Skeletal muscle tissue (tissue), 4 donors: ENCODE results near the gene HCN4. TPM values are rescaled to one million over a fixed set of nuclear protein-coding genes. Genes with fewer than 3 reads are reported as not detected.

Experiments used
- H3K27ac ChIP-seq: one replicate; pipeline ENCODE4 v1.7.0; 2013; ENCODE audit warnings: mild to moderate bottlenecking, low read depth, low read length, inconsistent platforms
- H3K27me3 ChIP-seq, 3 donors: one replicate each; pipeline ENCODE4 v1.7.0; 2013; ENCODE audit warnings: low read length in 3 of 3; ENCODE audit not compliant: control insufficient read depth in 3 of 3, insufficient read depth in 3 of 3
- H3K36me3 ChIP-seq, 3 donors: one replicate each; pipeline ENCODE4 v1.7.0; 2013; ENCODE audit warnings: low read length in 3 of 3; ENCODE audit not compliant: control insufficient read depth in 3 of 3, insufficient read depth in 3 of 3
- H3K4me1 ChIP-seq, 3 donors: one replicate each; pipeline ENCODE4 v1.7.0; 2013; ENCODE audit warnings: low read length in 3 of 3, mild to moderate bottlenecking in 3 of 3; ENCODE audit not compliant: control insufficient read depth in 3 of 3, insufficient read depth in 3 of 3
- H3K4me3 ChIP-seq, 3 donors: one replicate each; pipeline ENCODE4 v1.7.0; 2013; ENCODE audit warnings: low read length in 3 of 3
- H3K9ac ChIP-seq, 3 donors: one replicate each; pipeline ENCODE4 v1.7.0; 2013; ENCODE audit warnings: low read length in 3 of 3, mild to moderate bottlenecking in 3 of 3, moderate library complexity in 2 of 3, low read depth in 1 of 3
- H3K9me3 ChIP-seq, 3 donors: one replicate each; pipeline ENCODE4 v1.7.0; 2013; ENCODE audit warnings: low read length in 3 of 3; ENCODE audit not compliant: control insufficient read depth in 3 of 3
- total RNA-seq: library from RNA; depleted of rRNA; stranded (reverse); fragments of >200 nt; gene quantifications from one replicate; pipeline ENCODE4 v1.2.3, GENCODE V29; 2014
- donor health status: Osteomylitis.

The HCN4 gene
- total RNA-seq, 1 donor from 2014 or later = under 0.01 TPM

DNA sequence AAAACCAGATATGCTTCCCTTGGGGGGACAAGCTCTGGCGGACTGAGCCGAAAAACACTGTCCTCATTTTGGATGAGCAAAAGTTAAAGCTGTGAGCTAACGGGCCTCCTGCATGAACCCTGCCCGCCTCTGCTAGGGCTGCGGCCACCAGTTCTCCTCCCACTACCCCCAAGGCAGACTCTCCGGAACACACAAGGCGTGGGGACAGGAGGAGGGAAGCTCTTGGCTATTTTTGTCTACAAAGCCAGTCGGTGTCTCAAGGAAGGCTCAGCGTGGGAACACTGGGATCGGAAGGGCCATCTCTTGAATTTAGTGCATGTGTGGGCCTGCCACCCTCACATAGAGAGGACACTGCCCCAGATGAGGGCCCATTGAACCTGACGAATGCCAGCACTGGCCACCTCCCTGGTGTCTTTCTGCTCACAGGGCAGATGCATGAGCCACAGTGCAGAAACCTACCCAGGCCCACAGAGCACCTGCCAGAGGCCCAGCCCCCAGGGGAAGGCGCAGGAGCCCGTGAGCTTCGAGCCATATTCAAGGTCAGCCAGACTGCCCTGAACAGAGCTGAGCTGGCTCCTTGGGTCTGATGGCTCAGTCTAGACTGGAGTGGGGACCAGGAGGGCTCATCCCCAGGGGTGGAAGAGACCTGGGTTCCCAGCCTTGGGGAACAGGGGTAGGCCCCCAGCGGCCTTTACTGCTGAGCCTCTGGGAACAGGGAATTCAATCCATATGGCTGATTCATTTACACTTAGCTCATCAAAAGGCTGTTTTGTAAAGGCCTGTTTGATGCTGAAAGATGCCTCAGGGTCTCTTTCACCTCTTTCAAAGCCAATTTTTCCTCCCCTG is 38.3 kb downstream of the HCN4 start:
- no peak overlapping the region for H3K9ac ChIP-seq
- H3K9me3 ChIP-seq = no peaks in the 10 kb centered on the region
- H3K4me3 ChIP-seq = no peak overlapping the region
- H3K27me3 ChIP-seq = peaks cover 6 to 10% (median 9%) of the 10 kb centered on the region in 3 donors
- H3K27ac ChIP-seq = no peak overlapping the region
- no peaks in the 10 kb centered on the region for H3K36me3 ChIP-seq
- peaks cover 0 to 3% (median 0%) of the 10 kb centered on the region in 3 donors for H3K4me1 ChIP-seq

- no peaks in the 10 kb centered on the region for H3K36me3 ChIP-seq
- H3K27me3 ChIP-seq = peaks cover 12 to 17% (median 15%) of the 10 kb centered on the region in 3 donors
- no peak overlapping the region for H3K4me3 ChIP-seq
- H3K9me3 ChIP-seq = no peaks in the 10 kb centered on the region
- H3K9ac ChIP-seq = no peak overlapping the region
- H3K27ac ChIP-seq = no peak overlapping the region
- H3K4me1 ChIP-seq = peaks cover 0 to 3% (median 0%) of the 10 kb centered on the region in 3 donors
Observed at GRCh38 chr15:73329501-73330200, 39.1 kb downstream of the HCN4 start.

- peaks cover 17 to 20% (median 20%) of the 10 kb centered on the region in 3 donors for H3K27me3 ChIP-seq
- H3K4me3 ChIP-seq = no peak overlapping the region
- no peak overlapping the region for H3K9ac ChIP-seq
- H3K4me1 ChIP-seq = peaks cover 0 to 3% (median 0%) of the 10 kb centered on the region in 3 donors
- H3K36me3 ChIP-seq = no peaks in the 10 kb centered on the region
- no peaks in the 10 kb centered on the region for H3K9me3 ChIP-seq
- no peak overlapping the region for H3K27ac ChIP-seq
Observed at GRCh38 chr15:73328981-73329380, 39.8 kb downstream of the HCN4 start.

- H3K27ac ChIP-seq = no peak overlapping the region
- H3K9ac ChIP-seq = no peak overlapping the region
- H3K27me3 ChIP-seq = peaks cover 17 to 20% (median 18%) of the 10 kb centered on the region in 3 donors
- no peaks in the 10 kb centered on the region for H3K36me3 ChIP-seq
- no peaks in the 10 kb centered on the region for H3K9me3 ChIP-seq
- H3K4me3 ChIP-seq = no peak overlapping the region
- peaks cover 0 to 3% (median 0%) of the 10 kb centered on the region in 3 donors for H3K4me1 ChIP-seq
Observed at GRCh38 chr15:73328149-73328820, 40.5 kb downstream of the HCN4 start.

DNA sequence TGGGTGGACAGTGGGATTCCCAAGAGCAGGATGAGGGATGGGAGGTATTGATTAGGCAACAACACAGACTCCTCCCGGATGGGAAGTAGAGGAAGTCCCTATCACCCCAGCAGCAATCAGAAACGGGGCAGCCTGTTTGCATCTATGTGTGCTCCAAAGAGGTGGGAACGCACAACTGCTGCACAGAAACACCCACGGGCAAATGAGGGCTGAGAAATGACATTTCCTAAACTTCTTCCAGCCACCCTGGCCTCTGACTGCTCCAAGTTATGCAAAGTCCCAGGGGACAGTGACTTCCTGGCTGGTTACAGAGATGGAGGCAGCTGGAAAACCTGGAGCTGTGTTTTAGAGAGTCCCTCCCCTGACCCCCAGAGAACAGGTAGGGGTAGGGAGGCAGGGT is 42.6 kb downstream of the HCN4 start:
- no peaks in the 10 kb centered on the region for H3K9me3 ChIP-seq
- no peak overlapping the region for H3K27ac ChIP-seq
- H3K27me3 ChIP-seq = peaks cover 22 to 24% (median 23%) of the 10 kb centered on the region in 3 donors
- H3K36me3 ChIP-seq = no peaks in the 10 kb centered on the region
- H3K9ac ChIP-seq = no peak overlapping the region
- no peak overlapping the region for H3K4me3 ChIP-seq
- peaks cover 0 to 3% (median 0%) of the 10 kb centered on the region in 3 donors for H3K4me1 ChIP-seq

DNA sequence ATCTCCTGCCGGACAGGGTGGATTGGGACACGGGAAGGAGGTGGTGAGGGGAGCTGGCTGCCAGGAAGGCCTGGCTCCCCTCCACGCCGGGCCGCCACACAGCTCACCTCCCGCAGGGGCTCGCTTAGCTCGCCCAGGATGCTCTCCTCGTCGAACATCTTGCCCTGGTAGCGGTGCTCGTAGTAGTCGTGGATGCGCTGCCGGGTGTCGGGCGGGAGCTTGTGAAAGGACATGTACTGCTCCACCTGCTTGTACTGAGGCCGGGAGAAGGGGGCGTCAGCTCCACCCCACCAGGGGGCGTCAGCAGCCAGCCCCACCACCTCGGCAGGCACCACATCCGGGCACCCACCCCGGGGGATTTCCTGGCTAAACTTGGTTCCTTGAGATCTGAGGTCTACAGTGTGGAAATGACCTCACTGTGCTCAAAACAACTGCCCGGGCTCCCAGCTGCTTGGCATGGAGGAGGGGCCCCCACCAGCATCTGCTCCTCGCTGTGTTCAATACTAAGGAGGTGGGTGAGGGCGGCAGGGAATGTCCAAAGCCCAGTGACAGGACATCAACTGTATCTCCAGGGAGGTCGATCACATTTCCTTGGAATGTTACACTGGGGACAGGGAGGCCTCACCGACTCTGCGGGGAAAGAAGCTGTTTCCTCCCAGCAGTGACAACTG is 43.4 kb downstream of the HCN4 start:
- Histone ChIP-seq H3K27ac (no peak overlapping the region), H3K4me3 (no peak overlapping the region), H3K36me3 (no peaks in the 10 kb centered on the region), H3K9me3 (no peaks in the 10 kb centered on the region), H3K4me1 (peaks cover 0 to 3% (median 0%) of the 10 kb centered on the region in 3 donors), H3K9ac (no peak overlapping the region), H3K27me3 (peaks cover 22 to 30% (median 27%) of the 10 kb centered on the region in 3 donors)

DNA sequence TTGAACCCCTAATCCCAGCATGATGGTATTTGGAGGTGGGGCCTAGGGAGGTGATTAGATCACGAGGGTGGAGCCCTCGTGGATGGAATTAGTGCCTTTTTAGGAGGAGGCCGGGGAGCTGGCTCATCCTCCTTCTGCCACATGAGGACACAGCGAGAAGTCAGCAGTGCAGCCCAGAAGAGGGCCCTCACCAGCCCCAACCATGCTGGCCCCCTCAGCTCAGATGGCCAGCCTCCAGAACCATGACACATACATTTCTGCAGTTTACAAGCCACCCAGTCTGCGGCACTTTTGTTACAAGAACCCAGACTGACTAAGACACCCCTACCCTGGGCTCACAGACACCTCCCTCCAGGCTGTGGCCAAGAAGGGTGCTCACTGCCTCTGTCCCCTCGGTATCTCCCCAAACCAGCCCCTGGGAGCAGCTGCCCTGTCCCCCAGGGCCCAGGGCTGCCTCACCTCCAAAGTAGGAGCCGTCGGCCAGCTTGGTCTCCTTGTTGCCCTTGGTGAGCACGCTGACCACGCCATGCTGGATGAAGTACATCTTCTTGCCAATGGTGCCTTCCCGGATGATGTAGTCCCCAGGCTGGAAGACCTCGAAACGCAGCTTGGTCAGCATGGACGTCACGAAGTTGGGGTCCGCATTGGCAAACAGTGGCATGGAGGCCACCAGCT is 44.1 kb downstream of the HCN4 start:
- no peak overlapping the region for H3K27ac ChIP-seq
- peaks cover 22 to 36% (median 29%) of the 10 kb centered on the region in 3 donors for H3K27me3 ChIP-seq
- H3K4me3 ChIP-seq = no peak overlapping the region
- no peak overlapping the region for H3K9ac ChIP-seq
- no peaks in the 10 kb centered on the region for H3K9me3 ChIP-seq
- no peaks in the 10 kb centered on the region for H3K36me3 ChIP-seq
- H3K4me1 ChIP-seq = peaks cover 0 to 3% (median 0%) of the 10 kb centered on the region in 3 donors

- Histone ChIP-seq H3K36me3 (no peaks in the 10 kb centered on the region), H3K27me3 (peaks cover 27 to 40% (median 33%) of the 10 kb centered on the region in 3 donors), H3K27ac (no peak overlapping the region), H3K4me1 (peaks cover 0 to 3% (median 0%) of the 10 kb centered on the region in 3 donors), H3K9ac (no peak overlapping the region), H3K9me3 (no peaks in the 10 kb centered on the region), H3K4me3 (no peak overlapping the region)
Observed at GRCh38 chr15:73323956-73324355, 44.8 kb downstream of the HCN4 start.

- H3K9me3 ChIP-seq = no peaks in the 10 kb centered on the region
- H3K4me1 ChIP-seq = peaks cover 0 to 3% (median 0%) of the 10 kb centered on the region in 3 donors
- H3K4me3 ChIP-seq = no peak overlapping the region
- H3K27me3 ChIP-seq = peaks cover 32 to 40% (median 33%) of the 10 kb centered on the region in 3 donors
- no peak overlapping the region for H3K9ac ChIP-seq
- no peak overlapping the region for H3K27ac ChIP-seq
- no peaks in the 10 kb centered on the region for H3K36me3 ChIP-seq
Observed at GRCh38 chr15:73323374-73323955, 45.3 kb downstream of the HCN4 start.
